HFFc6 (cell line): ENCODE data around the gene USP15. TPM values are rescaled to one million over a fixed set of nuclear protein-coding genes. Genes with fewer than 3 reads are reported as not detected.

Experiments used
- DNase-seq: peaks from one replicate; pipeline ENCODE4 v3.0.0-alpha.2; 2018
- H3K27ac Mint-ChIP-seq: 2 replicates; pipeline ENCODE4 v1.8.0; 2020; ENCODE audit warnings: mild to moderate bottlenecking, mixed read lengths
- H3K27me3 Mint-ChIP-seq: 2 replicates; pipeline ENCODE4 v1.8.0; 2021; ENCODE audit warnings: mild to moderate bottlenecking, moderate library complexity, mixed read lengths; ENCODE audit not compliant: insufficient read depth
- H3K36me3 Mint-ChIP-seq: 2 replicates; pipeline ENCODE4 v1.8.0; 2021; ENCODE audit warnings: low read depth, mixed read lengths
- H3K4me1 Mint-ChIP-seq: 2 replicates; pipeline ENCODE4 v1.8.0; 2020; ENCODE audit warnings: low read depth, mixed read lengths
- H3K4me3 Mint-ChIP-seq: 2 replicates; pipeline ENCODE4 v1.8.0; 2020; ENCODE audit warnings: mild to moderate bottlenecking, moderate library complexity, mixed read lengths
- H3K9me3 Mint-ChIP-seq: 2 replicates; pipeline ENCODE4 v1.8.0; 2020; ENCODE audit warnings: mild to moderate bottlenecking, mixed read lengths
- total RNA-seq, 6 experiments: library from RNA; stranded (reverse); fragmentation: NEBNext Ultra II Directional; extraction: Animal tissue kit (Norgen Biotek cat#: 25700); gene quantifications; 2 replicates in 1 of 6; 3 replicates in 5 of 6; pipeline ENCODE4 v1.2.3, GENCODE V29; 2021
- TF ChIP-seq, protein P1 (sequence below): fragments of 200-600 bp; sonication (generic); IDR thresholded peaks from 2 replicates; pipeline ENCODE4 v1.5.0; 2021; ENCODE audit warnings: antibody characterized with exemption, mild to moderate bottlenecking

USP15 gene
- total RNA-seq, 6 experiments from 2014 or later = 48.8 to 63.5 (median 54.9) TPM

GRCh38 chr12:62279961-62280360 lies 19.8 kb downstream of the USP15 start:
- H3K27me3 Mint-ChIP-seq = no peaks in the 10 kb centered on the region
- TF ChIP-seq, protein P1, sequence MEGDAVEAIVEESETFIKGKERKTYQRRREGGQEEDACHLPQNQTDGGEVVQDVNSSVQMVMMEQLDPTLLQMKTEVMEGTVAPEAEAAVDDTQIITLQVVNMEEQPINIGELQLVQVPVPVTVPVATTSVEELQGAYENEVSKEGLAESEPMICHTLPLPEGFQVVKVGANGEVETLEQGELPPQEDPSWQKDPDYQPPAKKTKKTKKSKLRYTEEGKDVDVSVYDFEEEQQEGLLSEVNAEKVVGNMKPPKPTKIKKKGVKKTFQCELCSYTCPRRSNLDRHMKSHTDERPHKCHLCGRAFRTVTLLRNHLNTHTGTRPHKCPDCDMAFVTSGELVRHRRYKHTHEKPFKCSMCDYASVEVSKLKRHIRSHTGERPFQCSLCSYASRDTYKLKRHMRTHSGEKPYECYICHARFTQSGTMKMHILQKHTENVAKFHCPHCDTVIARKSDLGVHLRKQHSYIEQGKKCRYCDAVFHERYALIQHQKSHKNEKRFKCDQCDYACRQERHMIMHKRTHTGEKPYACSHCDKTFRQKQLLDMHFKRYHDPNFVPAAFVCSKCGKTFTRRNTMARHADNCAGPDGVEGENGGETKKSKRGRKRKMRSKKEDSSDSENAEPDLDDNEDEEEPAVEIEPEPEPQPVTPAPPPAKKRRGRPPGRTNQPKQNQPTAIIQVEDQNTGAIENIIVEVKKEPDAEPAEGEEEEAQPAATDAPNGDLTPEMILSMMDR = no peak
- no peak overlapping the region for H3K27ac Mint-ChIP-seq
- no peak overlapping the region for H3K4me3 Mint-ChIP-seq
- DNase-seq = no peak
- H3K36me3 Mint-ChIP-seq = peaks cover 21% of the 10 kb centered on the region
- peaks cover 48% of the 10 kb centered on the region for H3K4me1 Mint-ChIP-seq
- H3K9me3 Mint-ChIP-seq = no peaks in the 10 kb centered on the region

- H3K36me3 Mint-ChIP-seq = peaks cover 34% of the 10 kb centered on the region
- H3K4me3 Mint-ChIP-seq = no peak overlapping the region
- DNase-seq = no peak
- peaks cover 45% of the 10 kb centered on the region for H3K4me1 Mint-ChIP-seq
- no peaks in the 10 kb centered on the region for H3K27me3 Mint-ChIP-seq
- H3K27ac Mint-ChIP-seq = no peak overlapping the region
- no peaks in the 10 kb centered on the region for H3K9me3 Mint-ChIP-seq
- TF ChIP-seq, protein P1 = no peak
Measured at GRCh38 chr12:62282057-62282774, 22.0 kb downstream of the USP15 start.

DNA sequence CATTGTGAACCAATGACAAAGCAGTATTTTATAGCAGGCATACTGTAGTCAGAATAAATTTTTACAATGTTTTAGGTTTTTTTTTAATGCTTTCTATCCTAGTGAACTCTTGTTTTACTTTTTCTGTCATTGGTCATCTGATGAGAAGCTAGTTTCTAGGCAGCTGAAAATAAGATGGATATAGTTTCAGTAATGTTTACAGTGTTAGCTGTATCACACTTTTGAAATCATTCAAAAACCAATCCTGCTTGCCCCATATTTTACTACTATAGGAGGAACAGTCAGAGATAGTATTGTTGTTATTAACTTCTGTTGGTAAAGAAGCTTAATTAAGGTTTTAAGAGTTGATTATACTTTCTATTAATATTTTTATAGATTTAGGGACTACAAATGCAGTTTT lies 24.5 kb downstream of the USP15 start:
- Mint-ChIP-seq H3K4me3 (no peak overlapping the region), H3K27ac (no peak overlapping the region), H3K4me1 (peaks cover 56% of the 10 kb centered on the region), H3K9me3 (no peaks in the 10 kb centered on the region), H3K27me3 (no peaks in the 10 kb centered on the region), H3K36me3 (peaks cover 35% of the 10 kb centered on the region)
- TF ChIP-seq, protein P1 = no peak
- no peak for DNase-seq

DNA sequence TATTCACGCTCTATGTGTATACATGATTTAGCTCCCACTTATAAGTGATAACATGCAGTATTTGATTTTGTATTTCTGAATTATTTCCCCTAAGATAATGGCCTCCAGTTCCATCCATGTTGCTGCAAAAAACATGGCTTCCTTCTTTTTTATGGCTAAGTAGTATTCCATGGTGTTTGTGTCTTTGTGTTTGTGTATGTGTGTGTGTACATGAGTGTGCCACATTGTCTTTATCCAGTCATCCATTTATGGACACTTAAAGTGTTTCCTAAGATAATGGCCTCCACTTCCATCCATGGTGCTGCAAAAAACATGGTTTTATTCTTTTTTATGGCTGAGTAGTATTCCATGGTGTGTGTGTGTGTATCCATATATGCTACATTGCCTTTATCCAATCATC lies 25.1 kb downstream of the USP15 start:
- peaks cover 34% of the 10 kb centered on the region for H3K36me3 Mint-ChIP-seq
- DNase-seq = no peak
- peaks cover 55% of the 10 kb centered on the region for H3K4me1 Mint-ChIP-seq
- peaks cover 4% of the 10 kb centered on the region for H3K9me3 Mint-ChIP-seq
- TF ChIP-seq, protein P1 = no peak
- no peaks in the 10 kb centered on the region for H3K27me3 Mint-ChIP-seq
- H3K4me3 Mint-ChIP-seq = no peak overlapping the region
- no peak overlapping the region for H3K27ac Mint-ChIP-seq

DNA sequence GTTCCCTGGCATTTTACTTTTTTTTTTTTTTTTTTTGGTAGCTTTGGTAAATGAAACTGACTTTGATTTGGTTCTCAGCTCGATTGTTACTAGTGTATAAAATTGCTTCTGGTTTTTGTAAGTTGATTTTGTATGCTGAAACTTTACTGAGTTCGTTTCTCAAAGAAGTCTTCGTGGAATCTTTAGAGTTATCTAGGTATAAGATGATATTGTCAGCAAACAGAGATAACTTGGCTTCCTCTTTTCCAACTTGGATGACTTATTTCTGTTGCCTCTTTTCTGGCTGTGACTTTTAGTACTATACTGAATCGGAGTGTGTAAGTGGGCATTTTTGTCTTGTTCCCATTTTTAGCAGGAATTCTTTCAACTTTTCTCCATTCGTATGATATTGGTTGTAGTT lies 28.1 kb downstream of the USP15 start:
- H3K4me3 Mint-ChIP-seq = no peak overlapping the region
- H3K4me1 Mint-ChIP-seq = peaks cover 76% of the 10 kb centered on the region
- DNase-seq = no peak
- TF ChIP-seq, protein P1 = no peak
- peaks cover 40% of the 10 kb centered on the region for H3K36me3 Mint-ChIP-seq
- no peaks in the 10 kb centered on the region; the same call in 1 of the 2 replicates for H3K27me3 Mint-ChIP-seq
- H3K9me3 Mint-ChIP-seq = peaks cover 14% of the 10 kb centered on the region
- H3K27ac Mint-ChIP-seq = no peak overlapping the region
